ENCODE results near the gene C4orf33. TPM values are rescaled to one million over a fixed set of nuclear protein-coding genes. Genes with fewer than 3 reads are reported as not detected.

C4orf33 gene
- total RNA-seq, 1 donor from 2014 or later: 17.0 TPM

DNA sequence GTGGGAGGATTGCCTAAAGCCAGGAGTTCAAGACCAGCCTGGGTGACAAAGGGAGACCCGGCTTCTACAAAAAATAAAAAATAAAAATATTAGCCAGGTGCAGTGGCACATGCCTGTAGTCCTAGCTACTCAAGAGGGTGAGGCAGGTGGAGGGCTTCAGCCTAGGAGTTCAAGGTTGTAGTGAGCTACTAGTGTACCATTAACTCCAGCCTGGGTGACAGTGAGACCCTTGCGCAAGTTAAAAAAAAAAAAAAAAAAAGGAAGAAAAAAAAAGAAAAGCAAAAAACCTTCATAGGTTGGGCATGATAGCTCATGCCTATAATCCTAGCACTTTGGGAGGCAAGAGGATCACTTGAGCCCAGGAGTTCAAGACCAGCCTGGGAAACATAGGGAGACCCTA, 8.4 kb upstream of the C4orf33 start:
- no peak overlapping the region for H2AFZ ChIP-seq (replicated peaks)
- H3K4me3 ChIP-seq: no peak overlapping the region
- Mint-ChIP-seq H3K4me3 (no peak overlapping the region), H3K27ac (no peak overlapping the region), H3K27me3 (ENCODE audit: insufficient read depth, low read depth) (no peaks in the 10 kb centered on the region), H3K4me1 (no peaks in the 10 kb centered on the region), H3K9me3 (peaks cover 43% of the 10 kb centered on the region), H3K36me3 (peaks cover 21% of the 10 kb centered on the region)
- TF ChIP-seq, protein P1, sequence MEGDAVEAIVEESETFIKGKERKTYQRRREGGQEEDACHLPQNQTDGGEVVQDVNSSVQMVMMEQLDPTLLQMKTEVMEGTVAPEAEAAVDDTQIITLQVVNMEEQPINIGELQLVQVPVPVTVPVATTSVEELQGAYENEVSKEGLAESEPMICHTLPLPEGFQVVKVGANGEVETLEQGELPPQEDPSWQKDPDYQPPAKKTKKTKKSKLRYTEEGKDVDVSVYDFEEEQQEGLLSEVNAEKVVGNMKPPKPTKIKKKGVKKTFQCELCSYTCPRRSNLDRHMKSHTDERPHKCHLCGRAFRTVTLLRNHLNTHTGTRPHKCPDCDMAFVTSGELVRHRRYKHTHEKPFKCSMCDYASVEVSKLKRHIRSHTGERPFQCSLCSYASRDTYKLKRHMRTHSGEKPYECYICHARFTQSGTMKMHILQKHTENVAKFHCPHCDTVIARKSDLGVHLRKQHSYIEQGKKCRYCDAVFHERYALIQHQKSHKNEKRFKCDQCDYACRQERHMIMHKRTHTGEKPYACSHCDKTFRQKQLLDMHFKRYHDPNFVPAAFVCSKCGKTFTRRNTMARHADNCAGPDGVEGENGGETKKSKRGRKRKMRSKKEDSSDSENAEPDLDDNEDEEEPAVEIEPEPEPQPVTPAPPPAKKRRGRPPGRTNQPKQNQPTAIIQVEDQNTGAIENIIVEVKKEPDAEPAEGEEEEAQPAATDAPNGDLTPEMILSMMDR (IDR thresholded peaks at IDR 0.05): no peak
- no peak for TF ChIP-seq EZH2phosphoT487 (IDR thresholded peaks at IDR 0.05)
- peaks cover 2% of the 10 kb centered on the region for H3F3A ChIP-seq (ENCODE audit: low read depth)
- peaks cover 90% of the 10 kb centered on the region for H3K79me2 ChIP-seq (ENCODE audit: low read depth)
- no peak overlapping the region for H3K4me2 ChIP-seq
- H3K9ac ChIP-seq: no peak overlapping the region
- H3K9me3 ChIP-seq (ENCODE audit: low read depth): peaks cover 8% of the 10 kb centered on the region
- no peaks in the 10 kb centered on the region for H3K27me3 ChIP-seq
- DNase-seq (ENCODE audit: low spot score): no peak
- no peak overlapping the region for H3K27ac ChIP-seq
- H3K4me1 ChIP-seq: peaks cover 20% of the 10 kb centered on the region
- no peaks in the 10 kb centered on the region for H3K36me3 ChIP-seq
- no peaks in the 10 kb centered on the region for H4K20me1 ChIP-seq (ENCODE audit: low read depth)

DNA sequence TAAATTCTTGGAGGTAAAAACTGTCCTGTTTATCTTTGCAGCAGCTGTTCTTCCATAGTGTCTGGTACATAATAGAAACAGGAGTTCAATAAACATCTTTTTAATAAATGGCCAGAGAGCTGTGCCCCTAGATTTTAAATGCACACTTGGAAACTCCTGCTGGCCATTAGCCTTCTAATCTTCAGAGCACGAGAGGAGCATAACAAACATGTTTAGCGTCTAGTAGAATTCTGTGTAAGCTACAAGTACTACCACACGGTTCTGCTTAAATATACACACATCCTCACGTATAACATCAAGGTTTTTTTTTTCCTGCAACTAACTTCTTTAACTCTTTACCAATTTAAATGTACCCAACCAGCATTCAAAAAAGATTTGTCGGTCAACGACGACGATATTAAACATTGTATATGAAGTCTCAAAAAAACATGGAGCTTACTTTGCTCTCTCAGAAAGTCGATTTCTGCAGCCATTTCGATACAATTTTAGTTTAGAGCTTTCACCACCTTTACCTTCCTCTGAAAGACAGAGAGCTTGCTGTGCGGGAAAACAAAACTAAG, 3.2 kb upstream of the C4orf33 start:
- no peaks in the 10 kb centered on the region for H3K36me3 ChIP-seq
- peak overlapping the region; percentile 89 for H2AFZ ChIP-seq (replicated peaks)
- peaks cover 20% of the 10 kb centered on the region for H3K4me1 ChIP-seq
- Mint-ChIP-seq H3K27me3 (ENCODE audit: insufficient read depth, low read depth) (no peaks in the 10 kb centered on the region), H3K27ac (no peak overlapping the region), H3K36me3 (peaks cover 9% of the 10 kb centered on the region), H3K9me3 (peaks cover 11% of the 10 kb centered on the region), H3K4me3 (no peak overlapping the region), H3K4me1 (peaks cover 14% of the 10 kb centered on the region)
- H3F3A ChIP-seq (ENCODE audit: low read depth): peaks cover 14% of the 10 kb centered on the region
- H3K4me3 ChIP-seq: peak overlapping the region; percentile 79
- peak overlapping the region; percentile 65 for H3K9ac ChIP-seq
- peak overlapping the region; percentile 84 for H3K27ac ChIP-seq
- H4K20me1 ChIP-seq (ENCODE audit: low read depth): no peaks in the 10 kb centered on the region
- H3K9me3 ChIP-seq (ENCODE audit: low read depth): no peaks in the 10 kb centered on the region
- no peaks in the 10 kb centered on the region for H3K27me3 ChIP-seq
- TF ChIP-seq EZH2 (IDR thresholded peaks at IDR 0.05) (no peak), EZH2phosphoT487 (IDR thresholded peaks at IDR 0.05) (no peak)
- TF ChIP-seq, protein P1 (IDR thresholded peaks at IDR 0.05): no peak
- H3K79me2 ChIP-seq (ENCODE audit: low read depth): peaks cover 50% of the 10 kb centered on the region
- H3K4me2 ChIP-seq: peak overlapping the region; percentile 83
- DNase-seq (ENCODE audit: low spot score): no peak

DNA sequence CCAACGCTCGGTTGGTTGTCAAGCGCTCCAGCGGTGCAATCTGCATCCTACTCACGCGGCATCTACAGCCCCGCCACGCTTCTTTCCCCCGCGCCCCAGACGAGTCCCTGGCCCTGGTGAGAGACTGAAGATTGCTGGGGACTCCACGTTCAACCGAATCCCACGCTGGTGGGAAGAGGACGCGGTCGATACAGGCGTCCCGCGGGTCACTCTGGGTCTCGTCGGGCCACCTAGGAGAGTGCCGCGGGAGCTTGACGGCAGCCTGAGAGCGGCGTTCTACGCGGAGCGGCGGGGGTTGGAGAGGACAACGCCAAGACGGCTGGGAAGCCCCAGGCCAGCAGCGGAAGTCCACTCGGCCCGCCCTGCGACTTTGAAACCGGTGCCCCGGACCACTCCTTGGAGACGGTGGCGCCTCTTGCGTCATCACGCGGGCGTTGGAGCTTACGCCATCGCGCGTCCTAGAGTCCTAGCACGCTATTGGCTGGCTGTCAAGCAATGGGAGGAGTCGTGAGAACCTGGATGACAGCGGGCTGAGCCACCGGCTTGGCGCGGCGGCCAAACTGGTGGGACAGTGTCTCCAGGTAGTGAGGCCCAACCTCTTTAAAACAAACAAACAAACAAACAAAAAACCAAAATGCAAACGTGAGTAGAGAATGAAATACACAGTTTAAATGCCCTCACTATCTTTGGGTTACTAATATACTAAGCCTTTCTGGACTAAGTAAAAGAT, 2.6 kb upstream of the C4orf33 start, which contains the start of gene SCLT1:
Gene SCLT1, minus strand, starts transcription at position 349 of the 730 bp plus-strand sequence. CDS start 436 bp downstream, outside the sequence.
- H4K20me1 ChIP-seq (ENCODE audit: low read depth): no peaks in the 10 kb centered on the region
- peaks cover 14% of the 10 kb centered on the region for H3F3A ChIP-seq (ENCODE audit: low read depth)
- H3K9me3 Mint-ChIP-seq: peaks cover 9% of the 10 kb centered on the region
- peak within 1 kb of the TSS; percentile 89 for H2AFZ ChIP-seq (replicated peaks)
- no peaks in the 10 kb centered on the region for H3K9me3 ChIP-seq (ENCODE audit: low read depth)
- H3K9ac ChIP-seq: peak within 1 kb of the TSS; percentile 65
- H3K36me3 ChIP-seq: no peaks in the 10 kb centered on the region
- H3K4me1 ChIP-seq: peaks cover 20% of the 10 kb centered on the region
- TF ChIP-seq EZH2 (IDR thresholded peaks at IDR 0.05) (no peak), EZH2phosphoT487 (IDR thresholded peaks at IDR 0.05) (no peak)
- TF ChIP-seq, protein P1 (IDR thresholded peaks at IDR 0.05): no peak
- H3K27me3 Mint-ChIP-seq (ENCODE audit: insufficient read depth, low read depth): no peaks in the 10 kb centered on the region
- H3K36me3 Mint-ChIP-seq: peaks cover 9% of the 10 kb centered on the region
- H3K4me3 Mint-ChIP-seq: peak within 1 kb of the TSS; percentile 36
- H3K4me3 ChIP-seq: peak within 1 kb of the TSS; percentile 79
- H3K4me2 ChIP-seq: peak within 1 kb of the TSS; percentile 83
- no peaks in the 10 kb centered on the region for H3K27me3 ChIP-seq
- H3K27ac Mint-ChIP-seq: no peak within 1 kb of the TSS
- DNase-seq (ENCODE audit: low spot score): peak; percentile 99
- peaks cover 43% of the 10 kb centered on the region for H3K79me2 ChIP-seq (ENCODE audit: low read depth)
- peaks cover 15% of the 10 kb centered on the region for H3K4me1 Mint-ChIP-seq
- H3K27ac ChIP-seq: peak within 1 kb of the TSS; percentile 84

Measured in neural progenitor cell (in vitro differentiated cells).